Measurements from ENCODE around the gene HINT1. TPM values are rescaled to one million over a fixed set of nuclear protein-coding genes. Genes with fewer than 3 reads are reported as not detected.
"Not testable (repeated sequence)": the region's sequence is repeated elsewhere in the genome, so short reads cannot be mapped to it uniquely, and the experiment has no call there.

HINT1 gene
- total RNA-seq, 4 donors from 2014 or later = 198 to 422 (median 249) TPM

DNA sequence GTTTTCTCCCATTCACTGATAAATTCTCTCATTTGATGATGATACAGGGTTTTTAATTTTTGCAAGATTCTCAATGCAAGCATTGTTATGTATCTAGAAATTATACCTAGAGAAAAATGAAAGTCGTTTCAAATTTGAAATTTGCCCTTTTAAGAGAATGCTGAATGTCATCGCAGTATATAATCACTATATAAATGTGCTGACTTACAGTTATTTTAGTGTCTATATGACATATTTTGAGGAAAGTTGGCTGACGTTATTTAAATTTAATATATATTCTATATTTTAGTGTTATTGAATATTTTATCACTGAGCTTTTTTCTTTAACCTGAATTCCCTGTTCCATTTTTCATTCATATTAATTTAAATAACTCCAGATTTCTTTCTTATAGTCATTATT, 35.5 kb upstream of the HINT1 start:
- H3K9me3 ChIP-seq = no peaks in the 10 kb centered on the region
- H3K4me1 ChIP-seq = no peaks in the 10 kb centered on the region
- no peaks in the 10 kb centered on the region for H3K27me3 ChIP-seq
- no peak for DNase-seq
- no peak for TF ChIP-seq POLR2A (IDR thresholded peaks at IDR 0.05)
- TF ChIP-seq, protein P1, sequence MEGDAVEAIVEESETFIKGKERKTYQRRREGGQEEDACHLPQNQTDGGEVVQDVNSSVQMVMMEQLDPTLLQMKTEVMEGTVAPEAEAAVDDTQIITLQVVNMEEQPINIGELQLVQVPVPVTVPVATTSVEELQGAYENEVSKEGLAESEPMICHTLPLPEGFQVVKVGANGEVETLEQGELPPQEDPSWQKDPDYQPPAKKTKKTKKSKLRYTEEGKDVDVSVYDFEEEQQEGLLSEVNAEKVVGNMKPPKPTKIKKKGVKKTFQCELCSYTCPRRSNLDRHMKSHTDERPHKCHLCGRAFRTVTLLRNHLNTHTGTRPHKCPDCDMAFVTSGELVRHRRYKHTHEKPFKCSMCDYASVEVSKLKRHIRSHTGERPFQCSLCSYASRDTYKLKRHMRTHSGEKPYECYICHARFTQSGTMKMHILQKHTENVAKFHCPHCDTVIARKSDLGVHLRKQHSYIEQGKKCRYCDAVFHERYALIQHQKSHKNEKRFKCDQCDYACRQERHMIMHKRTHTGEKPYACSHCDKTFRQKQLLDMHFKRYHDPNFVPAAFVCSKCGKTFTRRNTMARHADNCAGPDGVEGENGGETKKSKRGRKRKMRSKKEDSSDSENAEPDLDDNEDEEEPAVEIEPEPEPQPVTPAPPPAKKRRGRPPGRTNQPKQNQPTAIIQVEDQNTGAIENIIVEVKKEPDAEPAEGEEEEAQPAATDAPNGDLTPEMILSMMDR (IDR thresholded peaks at IDR 0.05) = no peak
- no peak overlapping the region for H3K27ac ChIP-seq
- H3K4me3 ChIP-seq = no peak overlapping the region
- H3K36me3 ChIP-seq = no peaks in the 10 kb centered on the region

DNA sequence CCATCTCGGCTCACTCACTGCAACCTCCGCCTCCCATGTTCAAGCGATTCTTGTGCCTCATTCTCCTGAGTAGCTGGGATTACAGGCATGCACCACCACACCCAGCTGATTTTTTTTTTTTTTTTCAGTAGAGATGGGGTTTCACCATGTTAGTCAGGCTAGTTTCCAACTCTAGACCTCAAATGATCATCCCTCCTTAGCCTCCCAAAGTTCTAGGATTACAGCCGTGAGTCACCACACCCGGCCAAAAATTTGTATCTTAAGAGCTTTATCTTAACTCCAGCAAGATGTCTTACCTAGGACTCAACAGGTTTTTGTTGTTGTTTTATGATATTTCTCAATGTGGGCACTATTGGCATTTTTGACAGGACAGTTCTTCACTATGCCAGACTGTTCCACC, 33.6 kb upstream of the HINT1 start:
- H3K4me3 ChIP-seq = no peak overlapping the region
- H3K27ac ChIP-seq = no peak overlapping the region
- H3K4me1 ChIP-seq = peaks cover 0 to 4% (median 0%) of the 10 kb centered on the region in 4 donors
- no peaks in the 10 kb centered on the region for H3K36me3 ChIP-seq
- H3K9me3 ChIP-seq = no peaks in the 10 kb centered on the region
- H3K27me3 ChIP-seq = no peaks in the 10 kb centered on the region
- TF ChIP-seq POLR2A (IDR thresholded peaks at IDR 0.05) = no peak
- TF ChIP-seq, protein P1 (IDR thresholded peaks at IDR 0.05) = no peak
- no peak for DNase-seq

DNA sequence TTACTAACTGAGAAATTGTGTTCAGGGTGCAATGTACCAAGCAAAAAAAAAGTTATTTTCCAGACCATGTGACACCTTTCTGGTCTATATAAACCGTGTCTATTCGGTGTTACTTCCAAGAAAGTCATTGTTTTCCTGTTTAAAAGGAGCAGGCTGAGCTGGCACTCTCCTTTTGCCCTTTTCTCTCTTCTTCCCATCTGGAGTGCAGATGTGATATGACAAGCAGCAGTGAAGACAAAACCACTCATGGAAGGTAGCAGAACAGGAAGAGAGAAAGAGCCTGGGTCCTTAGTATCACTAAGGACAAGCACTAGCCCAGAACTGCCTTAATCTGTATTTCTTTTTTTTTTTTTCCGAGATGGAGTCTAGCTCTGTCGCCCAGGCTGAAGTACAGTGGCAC, 31.3 kb upstream of the HINT1 start:
- Histone ChIP-seq H3K27me3 (no peaks in the 10 kb centered on the region), H3K4me3 (no peak overlapping the region), H3K27ac (no peak overlapping the region), H3K9me3 (no peaks in the 10 kb centered on the region), H3K4me1 (peaks cover 0 to 4% (median 0%) of the 10 kb centered on the region in 4 donors), H3K36me3 (no peaks in the 10 kb centered on the region)
- TF ChIP-seq POLR2A (IDR thresholded peaks at IDR 0.05) = no peak
- TF ChIP-seq, protein P1 (IDR thresholded peaks at IDR 0.05) = no peak
- DNase-seq = no peak

DNA sequence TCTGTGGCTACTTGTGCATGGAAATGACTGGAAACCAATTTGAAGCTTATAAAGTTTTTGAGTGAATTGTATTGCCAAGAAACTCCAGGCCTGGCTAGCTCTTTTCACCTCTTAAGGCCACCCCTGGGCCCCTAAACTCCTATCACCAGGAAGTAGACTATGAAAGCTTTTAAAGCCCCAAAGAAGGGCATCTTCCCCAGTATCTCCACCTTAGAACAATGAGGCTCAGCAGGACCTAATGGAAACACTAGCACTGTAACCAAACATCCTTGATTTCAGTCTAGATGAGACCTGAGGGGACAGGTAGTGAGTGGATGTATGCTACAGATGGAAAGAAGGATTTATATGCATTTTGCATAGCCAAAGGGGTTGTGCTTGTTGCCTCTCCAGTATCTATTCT, 30.6 kb upstream of the HINT1 start:
- Histone ChIP-seq H3K27me3 (no peaks in the 10 kb centered on the region), H3K4me3 (no peak overlapping the region), H3K27ac (no peak overlapping the region), H3K36me3 (no peaks in the 10 kb centered on the region), H3K9me3 (no peaks in the 10 kb centered on the region), H3K4me1 (peaks cover 0 to 4% (median 0%) of the 10 kb centered on the region in 4 donors)
- TF ChIP-seq, protein P1 (IDR thresholded peaks at IDR 0.05) = no peak
- no peak for TF ChIP-seq POLR2A (IDR thresholded peaks at IDR 0.05)
- DNase-seq = no peak

DNA sequence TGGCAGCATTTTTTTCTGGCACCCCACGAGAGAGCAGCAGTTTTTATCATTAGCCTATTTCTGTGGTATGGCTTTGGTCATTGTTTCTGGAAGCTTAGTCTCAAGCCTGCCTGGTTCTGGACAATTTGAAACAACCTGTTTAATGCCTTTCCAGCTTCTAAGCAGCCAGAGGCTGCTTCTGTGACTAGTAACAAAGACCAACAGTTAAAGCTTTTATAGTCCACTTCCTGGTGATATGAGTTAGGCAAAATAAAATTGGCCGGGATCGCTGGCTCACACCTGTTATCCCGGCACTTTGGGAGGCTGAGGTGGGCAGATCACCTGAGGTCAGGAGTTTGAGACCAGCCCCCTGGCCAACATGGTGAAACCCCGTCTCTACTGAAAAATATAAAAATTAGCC, 29.7 kb upstream of the HINT1 start:
- no peak for DNase-seq
- no peak for TF ChIP-seq POLR2A (IDR thresholded peaks at IDR 0.05)
- TF ChIP-seq, protein P1 (IDR thresholded peaks at IDR 0.05) = no peak
- peaks cover 0 to 4% (median 0%) of the 10 kb centered on the region in 4 donors for H3K4me1 ChIP-seq
- H3K36me3 ChIP-seq = no peaks in the 10 kb centered on the region
- no peak overlapping the region for H3K27ac ChIP-seq
- no peak overlapping the region for H3K4me3 ChIP-seq
- no peaks in the 10 kb centered on the region for H3K27me3 ChIP-seq
- no peaks in the 10 kb centered on the region for H3K9me3 ChIP-seq

DNA sequence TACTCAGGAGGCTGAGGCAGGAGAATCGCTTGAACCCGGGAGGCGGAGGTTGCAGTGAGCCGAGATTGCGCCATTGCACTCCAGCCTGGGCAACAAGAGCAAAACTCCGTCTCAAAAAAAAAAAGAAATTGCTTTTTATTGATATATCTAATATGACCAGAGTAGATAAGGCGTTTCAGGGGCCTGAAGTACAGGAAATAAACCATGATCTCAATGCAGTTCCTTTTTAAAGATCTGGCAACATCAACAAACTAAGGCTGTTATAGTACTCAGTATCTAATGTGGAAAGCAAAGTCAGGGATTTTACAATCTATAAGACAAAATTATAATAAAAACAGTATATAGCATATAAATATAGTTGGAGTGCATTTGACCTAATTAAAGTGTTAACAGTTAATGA, 28.8 kb upstream of the HINT1 start:
- not testable (repeated sequence) for H3K27me3 ChIP-seq, H3K4me1 ChIP-seq, H3K27ac ChIP-seq, H3K9me3 ChIP-seq, DNase-seq, H3K4me3 ChIP-seq, H3K36me3 ChIP-seq

Measured in Peyer's patch (tissue), 4 donors.